OCI-LY7 (cell line): ENCODE measurements around the gene SLCO4A1. TPM values are rescaled to one million over a fixed set of nuclear protein-coding genes. Genes with fewer than 3 reads are reported as not detected.

ENCODE experiments used
- BruUV-seq: library from RNA; stranded (reverse); fragments of 400-500 nt; replicated peaks from 2 replicates; lab custom pipeline; 2021; lab: Mats Ljungman, UMichigan
- CTCF ChIA-PET: fragments of 300-600 bp; sonication (Branson Sonifier 250); formaldehyde crosslinking; loops from one replicate; lab custom pipeline; 2022; ENCODE audit warnings: antibody characterized with exemption; ENCODE audit not compliant: unreplicated experiment; lab: Charles Lee
- POLR2A ChIA-PET: fragments of 300-600 bp; sonication (Branson Sonifier 250); formaldehyde crosslinking; loops from one replicate; lab custom pipeline; 2022; ENCODE audit warnings: antibody characterized with exemption; lab: Charles Lee
- DNase-seq: peaks from one replicate; pipeline ENCODE4 v3.0.0-alpha.2; 2015; ENCODE audit warnings: low spot score
- H2AFZ ChIP-seq: fragments of 200-600 bp; sonication (generic), shearing (Covaris generic); 2 replicates; pipeline ENCODE4 v1.6.1; 2014; ENCODE audit warnings: mild to moderate bottlenecking, antibody characterized with exemption, low read length, moderate library complexity
- H3K27ac ChIP-seq: fragments of 200-600 bp; sonication (generic); 2 replicates; pipeline ENCODE4 v1.5.1; 2014; ENCODE audit warnings: mixed run types, low read depth, mild to moderate bottlenecking, moderate library complexity, low read length, inconsistent platforms; ENCODE audit not compliant: poor library complexity, severe bottlenecking
- H3K36me3 ChIP-seq: fragments of 200-600 bp; sonication (generic); 2 replicates; pipeline ENCODE4 v1.6.1; 2014; ENCODE audit warnings: mild to moderate bottlenecking, antibody characterized with exemption, low read length, moderate library complexity, mixed read lengths; ENCODE audit not compliant: insufficient read depth
- H3K4me1 ChIP-seq: fragments of 200-600 bp; sonication (generic); 2 replicates; pipeline ENCODE4 v1.5.1; 2014; ENCODE audit warnings: mild to moderate bottlenecking, low read length; ENCODE audit not compliant: insufficient read depth, poor library complexity, severe bottlenecking
- H3K4me2 ChIP-seq: fragments of 200-600 bp; sonication (generic); 2 replicates; pipeline ENCODE4 v1.6.1; 2014; ENCODE audit warnings: mild to moderate bottlenecking, low read length
- H3K4me3 ChIP-seq: fragments of 200-600 bp; sonication (generic); 2 replicates; pipeline ENCODE4 v1.5.1; 2014; ENCODE audit warnings: mild to moderate bottlenecking, low read depth, low read length; ENCODE audit not compliant: poor library complexity, severe bottlenecking
- H3K79me2 ChIP-seq: fragments of 200-600 bp; sonication (generic); 2 replicates; pipeline ENCODE4 v1.6.1; 2016; ENCODE audit warnings: low read depth, mild to moderate bottlenecking, low read length, moderate library complexity, mixed read lengths; ENCODE audit not compliant: insufficient read depth
- H3K9me2 ChIP-seq: fragments of 200-600 bp; sonication (generic); 2 replicates; pipeline ENCODE4 v1.6.1; 2016; ENCODE audit warnings: mild to moderate bottlenecking, low read length, mixed read lengths; ENCODE audit not compliant: insufficient read depth
- H3K9me3 ChIP-seq: fragments of 200-600 bp; sonication (generic); 2 replicates; pipeline ENCODE4 v1.6.1; 2014; ENCODE audit warnings: mild to moderate bottlenecking, mixed run types, low read length, mixed read lengths
- H4K20me1 ChIP-seq: fragments of 200-600 bp; sonication (generic); 2 replicates; pipeline ENCODE4 v1.6.1; 2014; ENCODE audit warnings: mild to moderate bottlenecking, antibody characterized with exemption, low read length, moderate library complexity, mixed read lengths; ENCODE audit not compliant: insufficient read depth
- CTCF ChIP-seq: fragments of 200-600 bp; sonication (generic); conservative IDR thresholded peaks from 2 replicates; pipeline ENCODE4 v1.5.1; 2014; ENCODE audit warnings: mild to moderate bottlenecking, antibody characterized with exemption, low read length, moderate library complexity, mixed read lengths
- EZH2phosphoT487 ChIP-seq: fragments of 200-600 bp; sonication (generic); IDR thresholded peaks from 2 replicates; pipeline ENCODE4 v1.6.1; 2018; ENCODE audit warnings: low read depth, borderline replicate concordance, mild to moderate bottlenecking, mixed run types, antibody characterized with exemption, low read length, moderate library complexity, mixed read lengths
- intact Hi-C: fragments of 100-400 bp; cut with micrococcal nuclease; formaldehyde crosslinking; loops from one replicate; pipeline ENCODE4 v1.10.0; 2022; ENCODE audit not compliant: unreplicated experiment
- total RNA-seq, 2 experiments: library from RNA; depleted of rRNA in 1 of 2; stranded (reverse); fragments of >200 nt in 1 of 2; shearing (Covaris generic) in 1 of 2; gene quantifications; 2 replicates each; pipeline ENCODE4 v1.2.3, GENCODE V29; 2014 to 2022

Gene SLCO4A1
- total RNA-seq, 2 experiments from 2014 or later = 34.3 to 52.4 TPM

DNA sequence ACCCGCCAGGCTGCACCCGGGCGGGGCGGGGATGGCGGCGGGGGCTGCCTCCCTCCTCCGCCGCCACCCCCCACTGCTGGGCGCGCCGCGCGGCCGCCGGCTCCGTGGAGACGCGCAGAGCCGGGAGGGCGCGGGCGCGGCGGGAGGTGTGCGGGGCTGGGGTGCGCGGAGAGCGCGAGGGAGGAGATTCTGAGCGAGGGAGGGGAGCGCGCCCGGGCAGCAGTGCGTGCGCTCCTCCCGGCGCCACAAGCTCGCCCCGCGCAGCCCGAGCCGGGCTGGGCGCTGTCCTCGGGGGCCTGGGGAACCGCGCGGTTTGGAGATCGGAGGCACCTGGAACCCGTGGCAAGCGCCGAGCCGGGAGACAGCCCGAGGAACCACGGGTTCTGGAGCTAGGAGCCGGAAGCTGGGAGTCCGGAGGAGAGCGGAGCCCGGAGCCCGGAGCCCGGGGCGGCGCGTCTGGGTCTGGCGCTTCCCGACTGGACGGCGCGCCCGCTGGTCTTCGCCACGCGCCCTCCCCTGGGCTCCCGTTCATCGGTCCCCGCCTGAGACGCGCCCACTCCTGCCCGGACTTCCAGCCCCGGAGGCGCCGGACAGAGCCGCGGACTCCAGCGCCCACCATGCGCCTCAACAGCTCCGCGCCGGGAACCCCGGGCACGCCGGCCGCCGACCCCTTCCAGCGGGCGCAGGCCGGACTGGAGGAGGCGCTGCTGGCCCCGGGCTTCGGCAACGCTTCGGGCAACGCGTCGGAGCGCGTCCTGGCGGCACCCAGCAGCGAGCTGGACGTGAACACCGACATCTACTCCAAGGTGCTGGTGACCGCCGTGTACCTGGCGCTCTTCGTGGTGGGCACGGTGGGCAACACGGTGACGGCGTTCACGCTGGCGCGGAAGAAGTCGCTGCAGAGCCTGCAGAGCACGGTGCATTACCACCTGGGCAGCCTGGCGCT, 66.6 kb downstream of the SLCO4A1 start, which contains the start of gene NTSR1:
TSS of gene NTSR1 (plus strand) at position 246 of the 946 bp plus-strand sequence. CDS start at position 618, 372 bp downstream.
- no peak within 1 kb of the TSS for H3K4me2 ChIP-seq
- no peaks in the 10 kb centered on the region for H3K9me3 ChIP-seq
- no peak for DNase-seq
- no peaks in the 10 kb centered on the region for H4K20me1 ChIP-seq
- H3K27ac ChIP-seq = no peak within 1 kb of the TSS
- no peak within 1 kb of the TSS for H3K4me3 ChIP-seq
- TF ChIP-seq EZH2phosphoT487 (no peak), CTCF (no peak)
- H3K36me3 ChIP-seq = no peaks in the 10 kb centered on the region
- ChIA-PET CTCF (no interaction called here), POLR2A (interaction anchor here (0.8 kb wide), 1 partner anchor 25 kb away, joined by 3 read pairs; no protein-coding TSS in a partner anchor)
- H2AFZ ChIP-seq = no peak within 1 kb of the TSS
- no TSS peak for BruUV-seq
- H3K9me2 ChIP-seq = no peaks in the 10 kb centered on the region
- no peaks in the 10 kb centered on the region for H3K4me1 ChIP-seq
- intact Hi-C loops = no loop called here
- no peaks in the 10 kb centered on the region for H3K79me2 ChIP-seq

DNA sequence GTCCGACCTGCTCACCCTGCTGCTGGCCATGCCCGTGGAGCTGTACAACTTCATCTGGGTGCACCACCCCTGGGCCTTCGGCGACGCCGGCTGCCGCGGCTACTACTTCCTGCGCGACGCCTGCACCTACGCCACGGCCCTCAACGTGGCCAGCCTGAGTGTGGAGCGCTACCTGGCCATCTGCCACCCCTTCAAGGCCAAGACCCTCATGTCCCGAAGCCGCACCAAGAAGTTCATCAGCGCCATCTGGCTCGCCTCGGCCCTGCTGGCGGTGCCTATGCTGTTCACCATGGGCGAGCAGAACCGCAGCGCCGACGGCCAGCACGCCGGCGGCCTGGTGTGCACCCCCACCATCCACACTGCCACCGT, 67.2 kb downstream of the SLCO4A1 start:
- H3K36me3 ChIP-seq = no peaks in the 10 kb centered on the region
- H4K20me1 ChIP-seq = no peaks in the 10 kb centered on the region
- CTCF ChIA-PET = no interaction called here
- H3K4me3 ChIP-seq = no peak overlapping the region
- no TSS peak for BruUV-seq
- H3K4me2 ChIP-seq = no peak overlapping the region
- no peak overlapping the region for H3K27ac ChIP-seq
- no peaks in the 10 kb centered on the region for H3K79me2 ChIP-seq
- H3K9me3 ChIP-seq = no peaks in the 10 kb centered on the region
- intact Hi-C loops = no loop called here
- no peaks in the 10 kb centered on the region for H3K4me1 ChIP-seq
- H3K9me2 ChIP-seq = no peaks in the 10 kb centered on the region
- no peak overlapping the region for H2AFZ ChIP-seq
- DNase-seq = no peak
- POLR2A ChIA-PET = no interaction called here
- TF ChIP-seq EZH2phosphoT487 = no peak
- TF ChIP-seq CTCF = no peak
